ENCODE data around the gene MAML3.

MAML3 gene

GRCh38 chr4:140149846-140150635 is 3.9 kb downstream of the MAML3 start:
- Histone ChIP-seq H3K4me1 (ENCODE audit: insufficient read depth, poor library complexity, severe bottlenecking) (no peaks in the 10 kb centered on the region), H3K27ac (ENCODE audit: poor library complexity, severe bottlenecking) (peak overlapping the region; percentile 81), H3K27me3 (ENCODE audit: insufficient read depth, poor library complexity, severe bottlenecking) (no peaks in the 10 kb centered on the region), H3K4me3 (ENCODE audit: severe bottlenecking) (peak overlapping the region; percentile 70), H3K36me3 (ENCODE audit: low read depth) (no peaks in the 10 kb centered on the region), H3K9me3 (ENCODE audit: severe bottlenecking) (no peaks in the 10 kb centered on the region)
- DNase-seq (ENCODE audit: low spot score) (peak; percentile 75), ATAC-seq (ENCODE audit: low read depth) (peak; percentile 17; the same call in 2 of the 3 replicates)
- no peak for TF ChIP-seq CTCF (IDR thresholded peaks at IDR 0.05; ENCODE audit: poor library complexity, severe bottlenecking)

GRCh38 chr4:140144050-140144449 is 9.9 kb downstream of the MAML3 start:
- no peak overlapping the region for H3K4me3 ChIP-seq (ENCODE audit: severe bottlenecking)
- H3K36me3 ChIP-seq (ENCODE audit: low read depth): no peaks in the 10 kb centered on the region
- H3K9me3 ChIP-seq (ENCODE audit: severe bottlenecking): no peaks in the 10 kb centered on the region
- ATAC-seq (ENCODE audit: low read depth): no peak
- no peak for DNase-seq (ENCODE audit: low spot score)
- H3K4me1 ChIP-seq (ENCODE audit: insufficient read depth, poor library complexity, severe bottlenecking): peaks cover 4% of the 10 kb centered on the region
- H3K27ac ChIP-seq (ENCODE audit: poor library complexity, severe bottlenecking): no peak overlapping the region
- H3K27me3 ChIP-seq (ENCODE audit: insufficient read depth, poor library complexity, severe bottlenecking): no peaks in the 10 kb centered on the region
- TF ChIP-seq CTCF (IDR thresholded peaks at IDR 0.05; ENCODE audit: poor library complexity, severe bottlenecking): no peak

- H3K36me3 ChIP-seq (ENCODE audit: low read depth): no peaks in the 10 kb centered on the region
- no peak for DNase-seq (ENCODE audit: low spot score)
- no peaks in the 10 kb centered on the region for H3K9me3 ChIP-seq (ENCODE audit: severe bottlenecking)
- no peak for TF ChIP-seq CTCF (IDR thresholded peaks at IDR 0.05; ENCODE audit: poor library complexity, severe bottlenecking)
- H3K4me1 ChIP-seq (ENCODE audit: insufficient read depth, poor library complexity, severe bottlenecking): peaks cover 8% of the 10 kb centered on the region
- no peaks in the 10 kb centered on the region for H3K27me3 ChIP-seq (ENCODE audit: insufficient read depth, poor library complexity, severe bottlenecking)
- no peak overlapping the region for H3K4me3 ChIP-seq (ENCODE audit: severe bottlenecking)
- 0 out of 3 replicates have a peak, but pooled peaks have one; percentile 21 for ATAC-seq (ENCODE audit: low read depth)
- no peak overlapping the region for H3K27ac ChIP-seq (ENCODE audit: poor library complexity, severe bottlenecking)
Measured at GRCh38 chr4:140141210-140141835, 12.7 kb downstream of the MAML3 start.

GRCh38 chr4:140140566-140140965 is 13.4 kb downstream of the MAML3 start:
- TF ChIP-seq CTCF (IDR thresholded peaks at IDR 0.05; ENCODE audit: poor library complexity, severe bottlenecking): no peak
- peaks cover 14% of the 10 kb centered on the region for H3K4me1 ChIP-seq (ENCODE audit: insufficient read depth, poor library complexity, severe bottlenecking)
- H3K36me3 ChIP-seq (ENCODE audit: low read depth): no peaks in the 10 kb centered on the region
- ATAC-seq (ENCODE audit: low read depth) (no peak), DNase-seq (ENCODE audit: low spot score) (no peak)
- H3K4me3 ChIP-seq (ENCODE audit: severe bottlenecking): no peak overlapping the region
- H3K27ac ChIP-seq (ENCODE audit: poor library complexity, severe bottlenecking): no peak overlapping the region
- no peaks in the 10 kb centered on the region for H3K9me3 ChIP-seq (ENCODE audit: severe bottlenecking)
- H3K27me3 ChIP-seq (ENCODE audit: insufficient read depth, poor library complexity, severe bottlenecking): no peaks in the 10 kb centered on the region

GRCh38 chr4:140138428-140138827 is 15.6 kb downstream of the MAML3 start:
- no peaks in the 10 kb centered on the region for H3K27me3 ChIP-seq (ENCODE audit: insufficient read depth, poor library complexity, severe bottlenecking)

More at GRCh38 chr4:140138428-140138827, 15.6 kb downstream of the MAML3 start:
- Histone ChIP-seq H3K27ac (ENCODE audit: poor library complexity, severe bottlenecking) (no peak overlapping the region), H3K4me3 (ENCODE audit: severe bottlenecking) (no peak overlapping the region), H3K4me1 (ENCODE audit: insufficient read depth, poor library complexity, severe bottlenecking) (peaks cover 21% of the 10 kb centered on the region), H3K36me3 (ENCODE audit: low read depth) (no peaks in the 10 kb centered on the region), H3K9me3 (ENCODE audit: severe bottlenecking) (no peaks in the 10 kb centered on the region)
- no peak for TF ChIP-seq CTCF (IDR thresholded peaks at IDR 0.05; ENCODE audit: poor library complexity, severe bottlenecking)
- ATAC-seq (ENCODE audit: low read depth) (no peak), DNase-seq (ENCODE audit: low spot score) (no peak)

Data from RWPE2 (cell line).